ENCODE results near the gene CFAP77. TPM values are rescaled to one million over a fixed set of nuclear protein-coding genes. Genes with fewer than 3 reads are reported as not detected.

The CFAP77 gene
- total and polyA plus RNA-seq, 2 of the 4 experiments (the other 2 are of a cell fraction) = not detected

DNA sequence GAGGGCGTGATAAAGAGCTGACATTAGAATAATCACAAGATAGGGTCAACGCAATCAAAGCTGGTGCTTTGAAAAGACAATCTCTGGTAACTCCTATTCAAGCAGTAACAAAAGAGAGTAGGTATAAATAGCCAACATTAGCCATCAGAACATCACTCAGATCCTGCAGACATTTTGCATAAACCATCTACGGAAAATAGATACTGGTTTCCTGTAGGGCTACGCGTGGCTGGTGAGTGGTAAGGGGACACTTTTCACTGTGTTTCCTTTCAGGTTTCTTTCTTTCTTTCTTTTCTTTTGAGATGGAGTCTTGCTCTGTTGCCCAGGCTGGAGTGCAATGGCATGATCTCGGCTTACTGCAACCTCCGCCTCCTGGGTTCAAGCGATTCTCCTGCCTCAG lies 25.6 kb upstream of the CFAP77 start:
- no peak overlapping the region for H3K27ac ChIP-seq (ENCODE audit: insufficient read depth, low read length)
- H2BK15ac ChIP-seq (ENCODE audit: low read depth, low read length) = no peak overlapping the region
- in situ Hi-C loops (cut with MboI; ENCODE audit: low sequenced_read_pairs) (no loop called here), dilution Hi-C loops (cut with HindIII; ENCODE audit: low sequenced_read_pairs, unreplicated experiment) (no loop called here), intact Hi-C loops (cut with micrococcal nuclease) (no loop called here)
- no peaks in the 10 kb centered on the region for H3K4me1 ChIP-seq (ENCODE audit: control insufficient read depth, insufficient read depth, low read length)
- no peak overlapping the region for H4K8ac ChIP-seq (ENCODE audit: low read depth in 2 of 2, low read length in 2 of 2)
- H2AK5ac ChIP-seq (ENCODE audit: low read depth, low read length) = no peak overlapping the region
- H3K9me3 ChIP-seq (ENCODE audit: control insufficient read depth, insufficient read depth, low read length) = no peaks in the 10 kb centered on the region
- no peak overlapping the region for H3K14ac ChIP-seq (replicated peaks; ENCODE audit: low read depth, low read length)
- TF ChIP-seq FOS (IDR thresholded peaks at IDR 0.05; ENCODE audit: low read depth, low read length) (no peak), SMC3 (IDR thresholded peaks at IDR 0.05; ENCODE audit: low read depth, low read length) (no peak), MXI1 (IDR thresholded peaks at IDR 0.05; ENCODE audit: borderline replicate concordance, low read depth, low read length) (no peak), CTCF (conservative IDR thresholded peaks at IDR 0.05; ENCODE audit: low read depth, low read length) (no peak), BHLHE40 (IDR thresholded peaks at IDR 0.05; ENCODE audit: low read depth, low read length) (no peak), CEBPB (IDR thresholded peaks at IDR 0.05; ENCODE audit: low read depth, low read length) (no peak), RCOR1 (IDR thresholded peaks at IDR 0.05; ENCODE audit: insufficient replicate concordance, low read length) (no peak), RAD21 (IDR thresholded peaks at IDR 0.05; ENCODE audit: low read length) (no peak), CHD1 (IDR thresholded peaks at IDR 0.05; ENCODE audit: low read depth, low read length) (no peak), RFX5 (IDR thresholded peaks at IDR 0.05; ENCODE audit: low read depth, low read length) (no peak), NFE2L2 (IDR thresholded peaks at IDR 0.05; ENCODE audit: low read depth, low read length) (no peak), MAFK (IDR thresholded peaks at IDR 0.05; ENCODE audit: low read depth, low read length) (no peak), MAZ (IDR thresholded peaks at IDR 0.05; ENCODE audit: borderline replicate concordance, low read depth, low read length) (no peak), POLR2A (IDR thresholded peaks at IDR 0.05; ENCODE audit: low read depth, low read length) (no peak)
- TF ChIP-seq, protein P1, sequence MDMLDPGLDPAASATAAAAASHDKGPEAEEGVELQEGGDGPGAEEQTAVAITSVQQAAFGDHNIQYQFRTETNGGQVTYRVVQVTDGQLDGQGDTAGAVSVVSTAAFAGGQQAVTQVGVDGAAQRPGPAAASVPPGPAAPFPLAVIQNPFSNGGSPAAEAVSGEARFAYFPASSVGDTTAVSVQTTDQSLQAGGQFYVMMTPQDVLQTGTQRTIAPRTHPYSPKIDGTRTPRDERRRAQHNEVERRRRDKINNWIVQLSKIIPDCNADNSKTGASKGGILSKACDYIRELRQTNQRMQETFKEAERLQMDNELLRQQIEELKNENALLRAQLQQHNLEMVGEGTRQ (IDR thresholded peaks at IDR 0.05; ENCODE audit: low read depth, low read length) = no peak
- TF ChIP-seq, protein P2, sequence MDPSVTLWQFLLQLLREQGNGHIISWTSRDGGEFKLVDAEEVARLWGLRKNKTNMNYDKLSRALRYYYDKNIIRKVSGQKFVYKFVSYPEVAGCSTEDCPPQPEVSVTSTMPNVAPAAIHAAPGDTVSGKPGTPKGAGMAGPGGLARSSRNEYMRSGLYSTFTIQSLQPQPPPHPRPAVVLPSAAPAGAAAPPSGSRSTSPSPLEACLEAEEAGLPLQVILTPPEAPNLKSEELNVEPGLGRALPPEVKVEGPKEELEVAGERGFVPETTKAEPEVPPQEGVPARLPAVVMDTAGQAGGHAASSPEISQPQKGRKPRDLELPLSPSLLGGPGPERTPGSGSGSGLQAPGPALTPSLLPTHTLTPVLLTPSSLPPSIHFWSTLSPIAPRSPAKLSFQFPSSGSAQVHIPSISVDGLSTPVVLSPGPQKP (IDR thresholded peaks at IDR 0.05; ENCODE audit: borderline replicate concordance, low read depth, low read length) = no peak
- H2AFZ ChIP-seq (replicated peaks; ENCODE audit: low read length, poor library complexity) = no peak overlapping the region
- H4K5ac ChIP-seq (ENCODE audit: low read depth, low read length) = no peak overlapping the region
- H3K9me1 ChIP-seq (ENCODE audit: insufficient read depth, low read length) = no peaks in the 10 kb centered on the region
- no peak overlapping the region for H4K91ac ChIP-seq (ENCODE audit: insufficient read depth, low read depth, low read length)
- H3K79me1 ChIP-seq (ENCODE audit: low read depth in 1 of 2, low read length in 2 of 2) = peaks cover 0 to 4% of the 10 kb centered on the region in 2 experiments; a peak in 2 of 4 replicates
- CTCF ChIA-PET = no interaction called here
- peaks cover 42% of the 10 kb centered on the region for H3K36me3 ChIP-seq (ENCODE audit: control insufficient read depth, insufficient read depth, low read length)
- no peaks in the 10 kb centered on the region; the same call in 1 of the 2 replicates for H4K20me1 ChIP-seq (ENCODE audit: insufficient read depth, low read length)
- no peak overlapping the region for H3K18ac ChIP-seq (ENCODE audit: low read depth, low read length)
- no peak overlapping the region for H3K4me3 ChIP-seq (ENCODE audit: insufficient read depth, low read depth, low read length)
- no TSS peak for BruUV-seq (replicated peaks)
- no peak overlapping the region for H3K4me2 ChIP-seq (ENCODE audit: low read depth, low read length)
- no peak overlapping the region for H3K56ac ChIP-seq (ENCODE audit: extremely low read depth, insufficient read depth, low read length)
- no peak overlapping the region for H2BK120ac ChIP-seq (ENCODE audit: low read depth, low read length)
- no peak overlapping the region for H3K23ac ChIP-seq (ENCODE audit: low read depth, low read length)
- H2BK5ac ChIP-seq (ENCODE audit: low read depth, low read length, poor library complexity, severe bottlenecking) = no peak overlapping the region
- ATAC-seq (ENCODE audit: low read depth) = no peak
- POLR2A ChIA-PET (ENCODE audit: unreplicated experiment) = no interaction called here
- H3K27me3 ChIP-seq (ENCODE audit: control insufficient read depth, insufficient read depth, low read length) = no peaks in the 10 kb centered on the region
- no peak overlapping the region for H3K9ac ChIP-seq (ENCODE audit: low read depth, low read length)
- H2BK20ac ChIP-seq (ENCODE audit: low read depth, low read length) = no peak overlapping the region
- H2AK9ac ChIP-seq (replicated peaks; ENCODE audit: low read depth, low read length, poor library complexity) = no peak overlapping the region
- no peak for DNase-seq
- WGBS, 2 experiments (ENCODE audit: extremely low coverage in 2 of 2, insufficient read length in 1 of 2) = no CpG with 5 or more reads among the region's 8 CpGs
- H3K4ac ChIP-seq (ENCODE audit: low read depth, low read length) = no peak overlapping the region
